SW 1271 (cell line): ENCODE results near the gene PTPRT.

Source experiments
- DNase-seq, 2 experiments: peaks; one replicate each; lab custom pipeline; 2025; lab: John Stamatoyannopoulos, UW

Gene PTPRT

DNA sequence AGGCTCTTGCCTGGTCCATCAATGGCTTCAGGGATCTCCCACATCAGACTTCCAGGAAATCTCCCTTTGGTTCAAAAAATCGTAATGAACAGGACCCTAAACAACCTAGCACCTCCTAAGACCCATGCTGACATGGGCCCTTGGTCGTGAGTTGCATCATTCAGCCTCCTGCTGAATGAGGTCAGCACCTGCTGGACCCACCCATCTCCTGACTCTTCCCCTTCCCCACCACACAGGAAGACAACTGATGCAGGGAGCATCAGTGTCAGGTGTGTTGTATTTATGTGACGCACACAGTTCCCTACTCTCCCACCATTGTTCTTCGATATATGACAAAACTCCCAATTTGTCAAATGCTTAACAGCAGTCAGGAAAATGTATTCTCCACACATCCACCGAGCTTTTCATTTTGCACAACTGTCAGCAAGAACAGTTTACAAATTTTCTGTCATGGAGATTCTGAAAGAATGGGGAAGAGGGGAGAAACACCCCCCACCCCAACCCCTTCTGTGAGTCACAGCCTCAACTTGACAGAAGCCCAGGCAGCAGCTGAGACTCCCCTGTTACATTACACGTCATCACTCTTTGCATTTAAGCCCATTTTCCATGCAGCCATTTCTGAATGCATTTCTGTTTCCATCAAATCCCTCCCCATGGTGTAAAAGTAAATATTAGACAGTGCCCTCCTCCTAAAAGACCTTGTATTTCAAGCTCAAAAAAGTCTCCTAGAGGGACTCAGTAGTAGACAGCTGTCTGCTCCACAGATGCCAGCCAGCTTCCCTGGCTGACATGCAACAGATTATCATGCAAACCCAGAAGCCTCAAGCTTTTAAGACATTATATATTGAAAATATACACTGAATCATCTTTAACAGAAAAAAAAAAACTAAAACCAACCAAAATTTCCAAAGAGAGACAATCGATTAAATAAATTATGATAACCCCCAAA is 577.5 kb downstream of the PTPRT start:
- DNase-seq, result no peak

DNA sequence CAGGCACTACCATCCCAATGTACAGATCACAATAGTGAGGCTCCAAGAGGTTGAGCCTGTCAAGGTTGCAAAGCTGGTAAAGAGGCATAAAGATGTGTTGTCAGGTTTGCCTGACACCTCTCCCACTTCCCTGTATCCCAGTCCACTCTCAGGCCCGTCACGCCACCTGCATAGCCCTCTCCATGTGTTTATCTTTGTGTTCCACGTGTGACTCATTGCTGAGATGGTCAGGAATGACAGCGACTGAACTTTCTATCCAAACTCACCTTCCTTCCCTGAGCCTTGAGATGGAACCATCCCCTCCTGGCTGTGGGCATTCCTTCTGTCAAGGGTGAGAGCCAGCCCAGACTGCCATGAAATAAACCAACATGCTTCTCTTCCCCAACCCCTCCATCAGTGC is 578.3 kb downstream of the PTPRT start:
- DNase-seq, result no peak

DNA sequence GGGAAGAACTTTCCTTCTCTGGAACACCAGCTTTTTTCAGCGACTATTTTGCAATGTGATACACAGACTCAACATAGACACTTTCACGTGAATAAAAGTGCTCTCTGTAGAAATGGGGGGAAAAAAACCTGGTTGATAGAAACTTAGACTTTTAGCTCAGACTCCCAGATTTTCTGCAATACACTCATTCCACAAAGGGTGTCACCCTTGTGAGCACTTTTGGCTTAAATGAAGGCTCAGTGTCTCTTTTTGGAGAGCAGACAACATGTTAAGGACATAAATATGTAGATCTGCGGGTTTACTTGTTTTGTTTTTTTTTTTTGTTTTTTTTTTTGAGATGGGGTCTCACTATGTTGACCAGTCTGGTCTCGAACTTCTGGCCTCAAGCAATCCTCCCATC is 579.6 kb downstream of the PTPRT start:
- no peak for DNase-seq

DNA sequence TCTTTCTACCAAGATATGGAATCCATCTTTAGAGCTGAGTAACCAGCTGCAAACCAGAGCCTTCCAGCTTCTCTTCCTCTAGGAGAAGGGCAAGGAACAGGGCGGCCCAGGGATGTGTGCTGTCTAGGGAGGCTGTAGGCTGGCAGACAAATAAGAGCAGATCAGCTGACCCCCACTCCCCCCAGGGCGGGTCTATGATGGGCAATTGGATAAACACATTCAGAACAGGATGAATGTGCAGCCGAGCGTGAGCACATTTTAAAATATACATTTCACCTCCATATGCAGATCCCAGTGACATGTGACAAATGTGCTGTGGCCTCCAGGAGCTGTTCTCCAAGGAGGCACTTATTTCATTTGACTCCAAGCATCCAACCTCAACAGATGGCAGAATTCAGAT is 580.1 kb downstream of the PTPRT start:
- DNase-seq, result no peak

DNA sequence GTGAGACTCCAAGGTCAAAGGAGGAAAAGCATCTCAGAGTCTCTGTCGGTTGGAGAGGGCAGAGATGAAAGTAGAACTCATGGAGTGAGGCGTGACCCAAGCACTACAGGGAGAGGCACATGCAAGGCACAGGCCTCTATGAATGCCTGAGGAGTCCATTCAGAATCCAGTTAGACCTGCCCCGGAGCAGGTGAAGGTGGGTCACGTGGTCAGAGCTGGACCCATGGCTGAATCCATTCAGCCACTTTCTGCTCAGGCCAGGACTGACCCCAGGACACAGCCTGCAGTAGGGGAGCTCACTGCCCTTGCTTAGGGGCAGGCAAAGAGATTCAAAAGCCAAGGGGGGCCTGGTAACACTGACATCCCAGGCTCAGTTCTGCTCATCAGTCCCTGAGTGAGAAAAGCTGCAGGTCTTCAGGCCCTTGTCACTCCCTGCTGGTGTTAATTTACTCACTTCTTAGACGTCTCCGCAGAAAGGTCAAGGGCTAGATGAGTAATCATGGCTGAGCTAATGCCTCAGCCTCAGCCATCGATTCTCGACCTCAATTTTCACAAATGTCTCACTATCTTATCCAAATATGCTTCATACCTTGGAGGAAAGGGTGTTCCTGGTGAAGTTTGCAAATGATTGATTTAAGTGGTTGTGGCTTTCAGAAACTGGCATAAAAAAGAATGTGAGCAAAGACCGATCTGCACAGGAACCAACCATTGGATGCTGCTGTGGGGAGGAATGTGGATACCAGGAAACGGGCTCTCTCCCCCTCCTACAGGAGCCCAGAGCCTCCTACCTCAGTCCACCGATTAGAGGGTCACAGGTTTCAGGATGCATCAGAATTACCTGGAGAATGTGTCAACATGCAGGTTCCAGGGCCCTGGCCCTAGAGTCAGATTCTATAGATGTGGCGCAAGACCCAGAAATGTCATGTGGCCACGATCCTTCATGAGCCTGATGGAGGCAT is 584.4 kb downstream of the PTPRT start:
- no peak for DNase-seq

DNA sequence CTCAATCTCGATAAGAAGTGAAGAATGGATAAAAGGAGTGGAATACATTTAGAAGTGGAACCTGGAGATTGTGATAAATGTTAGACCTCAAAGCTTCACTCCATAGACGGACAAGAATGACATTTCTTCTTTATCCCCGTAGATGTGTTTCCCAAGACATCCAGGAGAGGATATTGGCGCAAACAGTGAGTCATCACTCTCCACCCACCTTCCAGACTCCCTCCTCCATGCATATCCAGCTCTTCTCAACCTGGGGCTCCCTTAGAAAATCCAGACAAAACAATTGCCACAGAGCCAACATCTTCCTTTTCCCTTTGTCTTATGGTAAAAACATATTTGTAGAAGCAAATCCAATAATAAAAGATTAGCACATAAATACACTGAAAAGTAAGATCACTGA is 586.1 kb downstream of the PTPRT start:
- DNase-seq, result no peak

DNA sequence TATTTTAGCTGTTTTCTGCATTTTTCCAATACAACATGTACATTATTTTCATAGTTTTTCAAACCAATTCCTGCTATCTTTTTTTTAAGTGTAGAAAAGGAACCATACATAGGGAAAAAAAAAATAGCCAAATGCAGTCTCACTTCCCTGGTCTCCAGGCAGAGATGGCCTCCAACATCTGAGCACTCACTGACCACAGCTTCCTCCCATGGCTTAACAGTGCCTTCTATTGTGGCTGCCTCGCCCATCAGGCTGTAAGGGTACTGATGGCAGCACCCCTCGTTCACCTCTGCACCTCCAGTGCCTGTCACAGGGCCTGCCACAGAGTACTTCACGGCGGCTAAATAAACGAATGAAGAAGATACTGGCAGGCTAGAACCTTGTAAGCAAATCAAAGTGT is 591.1 kb downstream of the PTPRT start:
- DNase-seq, result no peak

DNA sequence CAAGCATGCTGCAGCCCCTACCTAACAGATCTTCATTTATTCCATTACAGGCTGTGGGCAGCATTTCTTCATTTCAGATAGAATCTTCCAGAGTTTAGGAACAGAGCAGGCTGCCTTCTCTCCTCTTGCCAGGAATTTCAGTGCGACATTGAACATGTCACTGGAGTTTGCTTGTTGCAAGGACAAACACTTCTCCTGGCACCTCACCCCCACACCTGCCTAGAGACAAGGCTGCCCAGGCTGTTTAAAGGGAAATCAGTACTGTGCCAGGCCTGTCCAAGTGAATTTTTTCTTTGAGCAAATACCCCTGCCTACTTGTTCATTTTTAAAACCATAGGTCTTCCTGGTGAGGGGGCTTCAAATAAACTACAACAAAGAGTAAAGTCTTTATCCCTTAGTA is 594.1 kb downstream of the PTPRT start:
- no peak for DNase-seq

DNA sequence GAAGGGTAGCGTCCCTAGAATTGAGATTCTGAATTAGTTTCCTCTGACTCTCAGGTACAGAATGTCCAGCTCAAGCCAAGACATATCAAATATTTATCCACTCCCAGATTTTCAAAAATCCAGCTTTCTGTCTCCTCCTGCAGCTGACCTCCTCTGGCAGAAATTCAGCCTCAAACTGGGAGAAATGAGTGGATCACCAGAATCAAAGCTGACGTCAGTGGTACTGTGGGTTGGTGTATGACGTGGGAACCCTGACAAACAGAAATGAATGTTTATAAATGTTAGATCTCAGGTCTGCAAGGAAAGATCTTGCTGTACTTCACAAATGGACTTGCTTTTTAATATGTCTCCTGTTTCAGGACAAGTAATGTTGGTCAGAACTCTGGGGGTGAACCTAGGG is 595.0 kb downstream of the PTPRT start:
- DNase-seq, result no peak

DNA sequence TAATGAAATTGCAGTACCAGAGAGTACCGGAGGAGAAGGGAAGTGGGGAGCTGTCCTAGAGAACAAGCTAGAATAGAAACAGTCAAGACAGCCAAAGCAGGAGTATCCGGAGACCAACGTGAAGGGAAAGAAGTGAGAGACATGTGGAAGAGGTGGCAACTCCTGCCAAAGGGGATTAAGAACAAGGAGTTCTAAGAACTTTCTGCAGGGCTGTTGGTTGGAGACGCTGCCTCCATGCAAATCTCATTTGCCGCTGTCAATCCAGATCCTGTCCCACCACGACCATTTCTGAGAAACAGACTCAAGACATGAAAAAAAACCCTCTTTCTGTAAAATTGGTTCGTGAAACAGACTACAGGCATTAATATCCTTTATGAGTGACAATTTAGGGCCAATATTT is 595.7 kb downstream of the PTPRT start:
- no peak for DNase-seq

DNA sequence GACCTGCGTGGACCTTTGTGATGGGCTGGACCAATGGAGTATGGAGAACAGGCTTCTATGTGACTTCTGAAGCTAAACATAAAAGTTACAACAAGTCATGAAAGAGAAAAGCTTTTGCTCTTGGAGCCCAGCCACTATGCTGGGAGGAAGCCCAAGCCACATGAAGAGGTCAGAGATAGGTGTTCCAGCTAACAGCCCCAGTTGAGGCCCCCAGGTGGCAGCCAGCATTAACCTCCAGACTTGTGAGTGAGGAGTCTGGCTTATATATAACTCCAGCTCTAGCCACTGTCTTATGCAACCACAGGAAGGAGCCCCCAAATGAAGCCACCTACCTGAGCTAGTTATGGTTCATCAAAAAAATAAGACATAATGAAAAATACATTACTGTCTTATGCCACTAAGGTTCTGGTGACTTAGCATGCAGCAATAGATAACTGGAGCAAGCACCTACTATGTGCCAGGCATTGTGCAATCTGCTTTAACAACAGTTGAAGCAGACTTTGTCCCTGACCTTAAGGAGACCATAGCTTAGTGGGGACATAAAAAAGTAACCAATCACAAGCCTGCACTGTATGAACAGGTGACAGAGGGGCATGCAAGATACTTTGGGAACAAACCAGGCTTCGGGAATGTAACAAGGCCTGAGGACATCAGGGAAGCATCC is 599.6 kb downstream of the PTPRT start:
- no peak for DNase-seq

DNA sequence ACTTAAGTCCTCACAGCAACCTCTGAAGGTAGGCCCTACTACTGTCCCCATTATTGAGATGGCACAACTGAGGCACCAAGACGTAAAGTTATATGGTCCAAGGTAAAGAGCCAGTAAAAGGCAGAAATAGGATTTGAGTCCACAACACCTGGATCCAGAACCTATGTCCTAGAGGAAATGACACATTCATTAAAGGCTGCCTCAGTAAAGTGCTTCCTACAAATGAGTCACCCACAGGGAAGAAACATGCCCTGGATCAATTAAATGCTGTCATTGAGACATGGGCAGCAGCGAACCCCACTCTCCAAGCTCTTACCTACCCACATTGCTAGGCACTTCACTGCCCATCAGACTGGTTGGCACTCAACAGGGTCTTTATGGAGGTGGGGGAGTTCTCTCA is 600.9 kb downstream of the PTPRT start:
- DNase-seq, result no peak

DNA sequence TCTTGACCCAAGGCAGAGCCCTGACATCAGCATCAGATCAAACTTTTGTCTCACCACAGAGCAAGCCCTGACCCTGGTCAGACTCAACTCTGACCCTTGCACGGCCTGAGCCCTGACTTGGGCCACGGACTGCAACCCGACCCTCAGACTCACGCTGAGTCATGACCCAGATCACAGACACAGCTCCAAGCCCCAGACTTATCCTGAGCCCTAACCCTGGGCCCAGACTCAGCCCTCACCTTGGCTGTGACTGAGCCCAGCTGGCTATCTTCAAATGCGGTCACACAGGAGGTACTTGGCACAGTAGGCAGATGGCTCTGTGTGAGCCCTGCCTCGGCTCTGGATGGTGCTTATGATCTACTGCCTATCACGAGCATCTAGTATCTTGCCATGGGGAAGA is 602.3 kb downstream of the PTPRT start:
- no peak for DNase-seq

DNA sequence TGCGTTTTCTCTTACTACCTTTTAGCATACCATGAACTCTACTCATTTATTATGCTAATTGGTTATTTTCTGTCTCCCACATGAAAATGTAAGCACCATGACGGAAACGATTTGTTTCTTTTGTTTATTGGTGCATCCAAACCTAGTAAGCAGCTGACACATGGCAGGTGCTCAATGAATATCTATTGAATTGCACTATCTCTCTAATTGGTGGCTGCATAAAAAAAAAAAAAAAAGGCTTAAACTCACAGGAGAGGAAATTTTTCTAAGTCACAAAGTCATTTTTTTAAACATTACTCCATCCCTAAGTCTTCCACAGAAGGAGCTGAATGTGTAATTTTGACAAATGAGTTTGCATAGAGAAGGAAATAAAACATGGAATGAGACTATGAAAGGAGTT is 608.4 kb downstream of the PTPRT start:
- no peak for DNase-seq

DNA sequence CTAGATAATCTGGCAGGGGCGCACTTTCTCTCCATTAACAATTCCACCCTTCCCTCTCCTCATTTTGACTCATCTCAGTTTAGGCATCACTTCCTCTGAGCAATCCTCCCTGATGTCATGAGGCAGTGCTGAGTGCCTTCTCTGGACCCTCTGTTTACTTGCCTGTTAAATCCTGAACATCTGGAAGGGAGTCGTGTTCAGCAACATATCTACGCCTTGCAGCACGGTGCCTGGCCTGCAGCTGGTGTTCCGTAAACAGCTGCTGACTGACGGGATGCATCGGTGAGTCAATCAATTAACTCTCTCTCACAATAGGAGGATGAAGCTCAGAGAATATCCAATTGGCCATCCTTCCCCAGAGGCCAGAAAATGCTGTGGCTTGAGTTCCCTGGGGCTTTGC is 613.5 kb downstream of the PTPRT start:
- DNase-seq, result no peak

DNA sequence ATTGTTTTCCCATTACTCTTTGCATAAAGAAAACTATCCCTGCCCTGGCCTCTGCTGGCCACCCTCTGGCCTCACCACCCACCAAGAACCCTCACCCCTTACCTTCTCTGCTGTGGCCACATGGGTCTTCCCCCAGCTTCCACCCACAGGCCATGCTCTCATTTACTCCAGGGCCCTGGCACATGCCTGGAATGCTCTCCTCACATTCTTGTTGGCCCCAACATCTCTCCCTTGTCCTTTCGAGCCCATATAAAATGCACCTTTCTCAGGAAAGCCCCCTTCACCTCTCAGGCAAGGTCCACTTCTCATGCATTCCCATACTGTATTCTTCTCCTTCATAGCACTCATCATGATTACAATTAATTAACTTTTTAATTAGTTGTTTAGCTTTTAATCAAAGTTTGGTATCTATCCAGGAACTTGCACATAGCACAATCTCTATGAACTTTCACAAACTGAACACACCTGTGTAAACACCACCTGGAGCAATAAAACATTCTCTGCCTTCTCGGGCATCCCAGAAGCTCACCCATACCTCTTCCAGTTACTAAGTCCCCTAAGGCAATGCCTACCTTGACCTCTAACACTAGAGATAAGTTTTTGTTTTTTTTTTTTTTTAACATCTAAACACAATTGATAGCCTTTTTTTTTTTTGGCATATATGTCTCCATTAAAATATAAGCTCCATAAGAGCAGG is 617.2 kb downstream of the PTPRT start:
- DNase-seq, result no peak

DNA sequence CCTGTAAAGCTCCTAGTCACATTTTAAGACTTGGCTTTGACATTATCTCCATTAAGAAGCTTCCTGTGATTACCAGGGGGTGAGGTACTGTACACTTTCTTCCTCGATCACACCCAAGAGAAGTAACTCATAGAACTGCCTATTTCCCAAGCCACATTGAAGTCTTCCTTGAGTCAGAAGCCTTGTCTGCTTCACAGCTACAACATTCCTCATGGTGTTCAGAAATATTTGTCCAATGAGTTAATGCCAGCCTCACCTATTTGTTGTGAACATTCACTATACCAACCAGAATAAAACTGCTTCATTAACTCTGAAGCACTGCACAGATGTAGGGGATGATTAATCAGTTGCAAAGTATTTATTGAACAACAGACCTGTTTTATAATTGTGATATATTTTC is 622.3 kb downstream of the PTPRT start:
- DNase-seq, result no peak

DNA sequence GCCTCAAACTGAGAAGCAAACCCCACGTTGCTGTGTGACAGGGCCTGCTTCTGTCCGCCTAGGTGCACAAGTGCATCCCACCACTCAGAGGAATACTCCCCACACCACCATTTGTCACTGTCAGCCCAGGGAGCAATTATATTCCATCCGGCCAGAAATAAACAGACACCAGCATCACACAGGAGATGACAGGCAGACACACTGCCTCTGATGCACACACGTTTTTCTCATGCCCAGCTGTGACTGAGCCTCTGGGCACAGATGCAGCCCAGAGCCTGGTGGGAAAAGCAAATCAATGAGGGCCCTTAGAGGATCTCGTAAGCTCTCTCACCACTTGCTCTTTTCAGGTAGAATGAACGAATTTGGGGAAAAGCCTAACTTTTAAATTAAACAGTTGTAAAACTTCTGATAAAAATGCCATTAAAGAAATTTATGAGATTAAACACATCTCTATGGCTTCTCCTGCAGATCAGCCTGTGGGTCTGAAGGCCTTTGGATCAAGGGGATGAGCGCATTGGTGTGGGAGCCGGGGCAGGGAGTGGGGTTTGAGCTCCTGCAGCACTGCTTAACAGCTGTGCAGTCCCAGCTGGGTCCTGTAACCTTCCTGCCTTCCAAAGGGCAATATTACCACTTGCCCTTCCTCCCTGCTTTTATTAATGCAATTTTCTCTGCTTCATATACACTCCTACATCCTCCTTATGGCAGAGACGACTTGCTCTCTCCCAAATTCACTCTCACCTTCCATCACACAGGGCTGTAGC is 624.3 kb downstream of the PTPRT start:
- no peak for DNase-seq

DNA sequence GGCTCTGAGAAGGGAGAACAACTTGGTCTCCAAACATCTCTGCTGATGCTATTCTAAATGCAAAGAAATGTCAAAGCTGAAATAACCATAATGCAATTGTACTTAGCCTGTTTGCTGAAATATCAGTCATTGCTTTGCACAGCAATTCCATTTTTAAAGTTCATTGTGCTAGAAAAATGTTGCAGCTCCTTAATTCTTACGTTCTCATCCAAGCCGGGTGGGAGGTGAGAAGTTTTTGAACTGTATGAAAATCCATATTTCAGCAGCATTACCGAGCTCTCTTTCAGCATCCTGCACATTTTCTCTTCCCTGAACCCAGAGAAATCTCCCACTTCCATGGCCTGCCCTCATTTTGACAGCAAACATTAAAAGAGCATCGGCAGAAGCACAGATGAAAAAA is 630.0 kb downstream of the PTPRT start:
- no peak for DNase-seq

DNA sequence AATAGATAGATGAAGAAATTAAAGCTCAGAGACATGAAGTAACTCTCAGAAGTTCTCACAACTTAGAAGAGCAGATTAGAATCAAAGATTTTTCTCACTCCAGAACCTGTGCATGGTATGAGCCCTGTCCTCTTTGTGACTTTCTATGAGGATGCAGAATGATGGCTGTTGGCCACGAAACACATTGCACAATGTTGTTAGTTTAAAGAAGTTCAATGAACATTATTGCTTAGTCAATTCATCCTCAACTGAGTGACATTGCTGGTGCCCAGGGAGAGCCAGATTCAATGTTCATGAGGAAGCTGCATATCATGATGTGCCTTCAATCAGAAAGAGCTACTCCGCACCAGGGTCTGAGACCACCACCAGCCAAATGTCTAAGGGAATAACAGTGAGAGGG is 633.1 kb downstream of the PTPRT start:
- DNase-seq, result no peak

DNA sequence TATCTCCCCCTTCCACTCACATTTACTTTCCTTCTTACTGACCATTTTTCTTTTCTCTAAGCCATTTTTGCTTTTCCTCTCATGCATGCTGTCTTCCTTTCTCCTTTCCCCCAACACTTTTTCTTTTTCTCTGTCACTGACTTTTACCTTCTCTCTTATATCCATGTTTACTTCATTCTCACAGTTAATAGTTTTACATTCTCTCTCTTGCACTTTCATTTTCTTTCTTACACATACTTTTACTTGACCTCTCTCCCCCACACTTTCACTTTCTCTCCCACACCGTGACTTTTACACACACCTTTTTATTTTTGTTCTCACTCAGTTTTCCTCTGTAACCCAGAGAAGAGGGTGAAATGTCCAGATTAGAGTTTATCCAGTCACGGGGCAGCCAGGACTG is 636.3 kb downstream of the PTPRT start:
- no peak for DNase-seq
